ENCODE results near the gene PCDHA9.

Gene PCDHA9

GRCh38 chr5:140881889-140882590 lies 33.9 kb downstream of the PCDHA9 start, which contains the start of gene PCDHA13:
TSS of gene PCDHA13 (plus strand) at chr5:140882124. CDS start at chr5:140882269, 145 bp downstream.
- no peak for DNase-seq

GRCh38 chr5:140882591-140882899 lies 34.4 kb downstream of the PCDHA9 start:
- DNase-seq, result no peak

GRCh38 chr5:140883373-140883772 lies 35.2 kb downstream of the PCDHA9 start:
- no peak for DNase-seq

- DNase-seq, result no peak
Measured at GRCh38 chr5:140883927-140884697, 35.9 kb downstream of the PCDHA9 start.
